HepG2 (cell line): ENCODE data around the gene HAP1. TPM values are rescaled to one million over a fixed set of nuclear protein-coding genes. Genes with fewer than 3 reads are reported as not detected.

Experiments
- ATF7 ChIP-seq, 2 experiments: fragments of 450-650 bp in 1 of 2; sonication (generic) in 1 of 2; formaldehyde crosslinking in 1 of 2; IDR thresholded peaks; 2 replicates each; pipeline versions ENCODE4 v1.4.0 to v1.6.1; 2016 to 2020; ENCODE audit warnings: antibody characterized with exemption in 1 of 2, mild to moderate bottlenecking in 1 of 2, missing genetic modification reagents in 1 of 2
- DNMT1 ChIP-seq: sonication (generic); formaldehyde crosslinking; IDR thresholded peaks from 2 replicates; pipeline ENCODE4 v1.5.1; 2020; ENCODE audit warnings: mild to moderate bottlenecking, missing genetic modification reagents
- KLF11 ChIP-seq: IDR thresholded peaks from 2 replicates; pipeline ENCODE4 v1.6.1; 2016; ENCODE audit warnings: missing compliant biosample characterization
- MAF1 ChIP-seq: sonication (generic); formaldehyde crosslinking; IDR thresholded peaks from 2 replicates; pipeline ENCODE4 v1.5.0; 2020; ENCODE audit warnings: missing genetic modification reagents, borderline replicate concordance
- PRMT3 ChIP-seq: sonication (generic); formaldehyde crosslinking; IDR thresholded peaks from 2 replicates; pipeline ENCODE4 v1.8.1; 2022; ENCODE audit warnings: low read depth, mild to moderate bottlenecking, moderate library complexity, missing genetic modification reagents, borderline replicate concordance
- SP4 ChIP-seq: sonication (generic); formaldehyde crosslinking; IDR thresholded peaks from 2 replicates; pipeline ENCODE4 v1.8.1; 2023; ENCODE audit warnings: mild to moderate bottlenecking, missing genetic modification reagents
- TSC22D2 ChIP-seq: sonication (generic); formaldehyde crosslinking; IDR thresholded peaks from 2 replicates; pipeline ENCODE4 v1.5.1; 2020; ENCODE audit warnings: missing genetic modification reagents, mild to moderate bottlenecking, borderline replicate concordance
- ZNF589 ChIP-seq: sonication (generic); formaldehyde crosslinking; conservative IDR thresholded peaks from 2 replicates; pipeline ENCODE4 v1.8.0; 2022; ENCODE audit warnings: mild to moderate bottlenecking, moderate library complexity, missing genetic modification reagents
- ZNF670 ChIP-seq: sonication (generic); formaldehyde crosslinking; IDR thresholded peaks from 2 replicates; pipeline ENCODE4 v1.8.0; 2022; ENCODE audit warnings: mild to moderate bottlenecking, missing genetic modification reagents, borderline replicate concordance
- ZNF766 ChIP-seq: sonication (generic); formaldehyde crosslinking; IDR thresholded peaks from 2 replicates; pipeline ENCODE4 v1.5.0; 2020; ENCODE audit warnings: missing genetic modification reagents, borderline replicate concordance
- ZNF83 ChIP-seq: sonication (generic); formaldehyde crosslinking; IDR thresholded peaks from 2 replicates; pipeline ENCODE4 v1.4.0; 2020; ENCODE audit warnings: missing genetic modification reagents, mild to moderate bottlenecking, borderline replicate concordance
- polyA plus RNA-seq, 8 experiments: library from polyadenylated mRNA; depleted of rRNA in 3 of 8; stranded (reverse) in 7 of 8; unstranded in 1 of 8; fragments of >200 nt; fragmentation: Illumina TruSeq in 4 of 8; extraction: Trizol in 4 of 8; gene quantifications; 2 replicates each; pipeline versions ENCODE4 v1.2.1 to v1.2.3, GENCODE V29; 2011 to 2016; ENCODE audit warnings: low read depth in 4 of 8, missing spikeins in 1 of 8, mixed read lengths in 1 of 8; ENCODE audit not compliant: insufficient read depth in 1 of 8
- total RNA-seq, 5 experiments: library from RNA; depleted of rRNA; stranded (reverse); fragments of >200 nt; fragmentation: Illumina TruSeq; extraction: Trizol; gene quantifications; 2 replicates each; pipeline ENCODE4 v1.2.3, GENCODE V29; 2016; ENCODE audit warnings: low read depth in 1 of 5
- TF ChIP-seq, protein P1 (sequence below): IDR thresholded peaks from 2 replicates; pipeline ENCODE4 v1.6.1; 2016; ENCODE audit warnings: missing compliant biosample characterization, missing genetic modification reagents, borderline replicate concordance
- TF ChIP-seq, protein P2 (sequence below): sonication (generic); formaldehyde crosslinking; IDR thresholded peaks from 2 replicates; pipeline ENCODE4 v1.4.0; 2020; ENCODE audit warnings: low read depth, mild to moderate bottlenecking, missing genetic modification reagents
- TF ChIP-seq, protein P3 (sequence below): sonication (generic); formaldehyde crosslinking; IDR thresholded peaks from 2 replicates; pipeline ENCODE4 v1.5.0; 2020; ENCODE audit warnings: mild to moderate bottlenecking, missing genetic modification reagents, moderate library complexity
- TF ChIP-seq, protein P4 (sequence below): sonication (generic); formaldehyde crosslinking; IDR thresholded peaks from 2 replicates; pipeline ENCODE4 v1.5.1; 2020; ENCODE audit warnings: missing genetic modification reagents, mild to moderate bottlenecking, borderline replicate concordance
- TF ChIP-seq, protein P5 (sequence below): IDR thresholded peaks from 2 replicates; pipeline ENCODE4 v1.6.1; 2016; ENCODE audit warnings: low read depth, control low read depth
- TF ChIP-seq, protein P6 (sequence below): sonication (generic); formaldehyde crosslinking; IDR thresholded peaks from 2 replicates; pipeline ENCODE4 v1.8.0; 2022; ENCODE audit warnings: missing genetic modification reagents, mild to moderate bottlenecking, borderline replicate concordance
- TF ChIP-seq, protein P7 (sequence below): IDR thresholded peaks from 2 replicates; pipeline ENCODE4 v1.6.1; 2016; ENCODE audit warnings: mild to moderate bottlenecking

The HAP1 gene
- total and polyA plus RNA-seq, 2 of the 13 experiments (the other 11 are each of a cell fraction or from before 2014, with no cell fraction given): 0.07 TPM

DNA sequence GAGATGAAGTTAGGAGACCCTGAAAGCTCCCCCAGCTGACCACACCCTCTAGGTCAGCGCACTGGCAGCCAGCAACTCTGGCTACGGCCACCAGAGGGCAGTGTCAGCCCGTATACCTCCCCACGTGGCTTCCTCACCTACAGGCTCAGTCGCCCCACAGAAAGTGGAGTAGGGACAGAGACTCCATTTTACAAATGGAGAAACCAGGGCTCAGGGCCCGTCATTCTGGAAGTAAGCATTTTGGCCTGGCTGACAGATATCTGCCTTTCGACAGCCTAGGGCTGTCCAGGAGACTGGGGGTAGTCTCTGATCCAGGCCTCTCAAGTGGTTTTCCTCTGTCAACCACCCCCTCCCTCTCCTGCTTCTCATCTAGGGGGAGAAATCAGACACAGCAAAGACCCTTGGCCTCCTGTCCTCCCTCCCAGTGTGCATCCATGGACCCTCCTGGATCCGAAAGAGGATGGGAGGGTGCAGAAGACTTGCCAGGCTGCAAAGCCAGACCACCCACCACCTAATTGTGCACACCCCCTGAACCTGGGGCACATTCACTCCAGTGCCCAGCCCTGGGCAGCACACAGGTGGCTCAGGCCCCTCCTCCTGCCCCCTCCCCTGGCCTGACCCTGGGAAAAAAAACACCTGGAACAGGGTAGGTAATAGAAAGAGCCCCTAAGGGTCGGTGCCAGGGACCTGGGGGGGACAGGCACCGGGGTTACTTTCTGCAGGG lies 3.8 kb upstream of the HAP1 start (continued):
- no peak for TF ChIP-seq ZNF670 (CRISPR knock-in tag)
- TF ChIP-seq, protein P1, sequence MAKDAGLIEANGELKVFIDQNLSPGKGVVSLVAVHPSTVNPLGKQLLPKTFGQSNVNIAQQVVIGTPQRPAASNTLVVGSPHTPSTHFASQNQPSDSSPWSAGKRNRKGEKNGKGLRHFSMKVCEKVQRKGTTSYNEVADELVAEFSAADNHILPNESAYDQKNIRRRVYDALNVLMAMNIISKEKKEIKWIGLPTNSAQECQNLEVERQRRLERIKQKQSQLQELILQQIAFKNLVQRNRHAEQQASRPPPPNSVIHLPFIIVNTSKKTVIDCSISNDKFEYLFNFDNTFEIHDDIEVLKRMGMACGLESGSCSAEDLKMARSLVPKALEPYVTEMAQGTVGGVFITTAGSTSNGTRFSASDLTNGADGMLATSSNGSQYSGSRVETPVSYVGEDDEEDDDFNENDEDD (CRISPR knock-in tag): peak; percentile 61; the same call in 1 of the 2 replicates
- TF ChIP-seq, protein P2, sequence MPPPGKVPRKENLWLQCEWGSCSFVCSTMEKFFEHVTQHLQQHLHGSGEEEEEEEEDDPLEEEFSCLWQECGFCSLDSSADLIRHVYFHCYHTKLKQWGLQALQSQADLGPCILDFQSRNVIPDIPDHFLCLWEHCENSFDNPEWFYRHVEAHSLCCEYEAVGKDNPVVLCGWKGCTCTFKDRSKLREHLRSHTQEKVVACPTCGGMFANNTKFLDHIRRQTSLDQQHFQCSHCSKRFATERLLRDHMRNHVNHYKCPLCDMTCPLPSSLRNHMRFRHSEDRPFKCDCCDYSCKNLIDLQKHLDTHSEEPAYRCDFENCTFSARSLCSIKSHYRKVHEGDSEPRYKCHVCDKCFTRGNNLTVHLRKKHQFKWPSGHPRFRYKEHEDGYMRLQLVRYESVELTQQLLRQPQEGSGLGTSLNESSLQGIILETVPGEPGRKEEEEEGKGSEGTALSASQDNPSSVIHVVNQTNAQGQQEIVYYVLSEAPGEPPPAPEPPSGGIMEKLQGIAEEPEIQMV (CRISPR knock-in tag): peak; percentile 78; the same call in 1 of the 2 replicates
- TF ChIP-seq TSC22D2 (CRISPR knock-in tag): peak; percentile 12; the same call in 1 of the 2 replicates
- no peak for TF ChIP-seq MAF1
- TF ChIP-seq, protein P3, sequence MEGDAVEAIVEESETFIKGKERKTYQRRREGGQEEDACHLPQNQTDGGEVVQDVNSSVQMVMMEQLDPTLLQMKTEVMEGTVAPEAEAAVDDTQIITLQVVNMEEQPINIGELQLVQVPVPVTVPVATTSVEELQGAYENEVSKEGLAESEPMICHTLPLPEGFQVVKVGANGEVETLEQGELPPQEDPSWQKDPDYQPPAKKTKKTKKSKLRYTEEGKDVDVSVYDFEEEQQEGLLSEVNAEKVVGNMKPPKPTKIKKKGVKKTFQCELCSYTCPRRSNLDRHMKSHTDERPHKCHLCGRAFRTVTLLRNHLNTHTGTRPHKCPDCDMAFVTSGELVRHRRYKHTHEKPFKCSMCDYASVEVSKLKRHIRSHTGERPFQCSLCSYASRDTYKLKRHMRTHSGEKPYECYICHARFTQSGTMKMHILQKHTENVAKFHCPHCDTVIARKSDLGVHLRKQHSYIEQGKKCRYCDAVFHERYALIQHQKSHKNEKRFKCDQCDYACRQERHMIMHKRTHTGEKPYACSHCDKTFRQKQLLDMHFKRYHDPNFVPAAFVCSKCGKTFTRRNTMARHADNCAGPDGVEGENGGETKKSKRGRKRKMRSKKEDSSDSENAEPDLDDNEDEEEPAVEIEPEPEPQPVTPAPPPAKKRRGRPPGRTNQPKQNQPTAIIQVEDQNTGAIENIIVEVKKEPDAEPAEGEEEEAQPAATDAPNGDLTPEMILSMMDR (CRISPR knock-in tag): peak; percentile 99
- TF ChIP-seq, protein P4, sequence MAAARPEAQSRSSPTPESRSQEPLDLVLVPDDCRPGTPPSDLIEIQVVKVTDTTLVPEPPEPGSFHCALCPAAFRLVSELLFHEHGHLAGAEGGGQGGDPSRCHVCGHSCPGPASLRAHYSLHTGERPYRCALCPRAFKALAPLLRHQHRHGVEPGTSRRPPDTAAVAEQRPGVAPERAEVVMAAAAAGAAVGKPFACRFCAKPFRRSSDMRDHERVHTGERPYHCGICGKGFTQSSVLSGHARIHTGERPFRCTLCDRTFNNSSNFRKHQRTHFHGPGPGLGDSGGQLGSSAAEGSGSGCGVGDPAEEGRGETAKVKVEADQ (CRISPR knock-in tag): peak; percentile 88; the same call in 1 of the 2 replicates
- no peak for TF ChIP-seq SP4
- no peak for TF ChIP-seq ATF7 (IDR thresholded peaks at IDR 0.05)
- TF ChIP-seq ATF7 (CRISPR knock-in tag; IDR thresholded peaks at IDR 0.05): no peak
- TF ChIP-seq KLF11 (CRISPR knock-in tag): peak; percentile 72; the same call in 1 of the 2 replicates
- TF ChIP-seq, protein P5, sequence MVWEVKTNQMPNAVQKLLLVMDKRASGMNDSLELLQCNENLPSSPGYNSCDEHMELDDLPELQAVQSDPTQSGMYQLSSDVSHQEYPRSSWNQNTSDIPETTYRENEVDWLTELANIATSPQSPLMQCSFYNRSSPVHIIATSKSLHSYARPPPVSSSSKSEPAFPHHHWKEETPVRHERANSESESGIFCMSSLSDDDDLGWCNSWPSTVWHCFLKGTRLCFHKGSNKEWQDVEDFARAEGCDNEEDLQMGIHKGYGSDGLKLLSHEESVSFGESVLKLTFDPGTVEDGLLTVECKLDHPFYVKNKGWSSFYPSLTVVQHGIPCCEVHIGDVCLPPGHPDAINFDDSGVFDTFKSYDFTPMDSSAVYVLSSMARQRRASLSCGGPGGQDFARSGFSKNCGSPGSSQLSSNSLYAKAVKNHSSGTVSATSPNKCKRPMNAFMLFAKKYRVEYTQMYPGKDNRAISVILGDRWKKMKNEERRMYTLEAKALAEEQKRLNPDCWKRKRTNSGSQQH (CRISPR knock-in tag): peak; percentile 69; the same call in 1 of the 2 replicates
- TF ChIP-seq ZNF83 (CRISPR knock-in tag): no peak
- TF ChIP-seq, protein P6, sequence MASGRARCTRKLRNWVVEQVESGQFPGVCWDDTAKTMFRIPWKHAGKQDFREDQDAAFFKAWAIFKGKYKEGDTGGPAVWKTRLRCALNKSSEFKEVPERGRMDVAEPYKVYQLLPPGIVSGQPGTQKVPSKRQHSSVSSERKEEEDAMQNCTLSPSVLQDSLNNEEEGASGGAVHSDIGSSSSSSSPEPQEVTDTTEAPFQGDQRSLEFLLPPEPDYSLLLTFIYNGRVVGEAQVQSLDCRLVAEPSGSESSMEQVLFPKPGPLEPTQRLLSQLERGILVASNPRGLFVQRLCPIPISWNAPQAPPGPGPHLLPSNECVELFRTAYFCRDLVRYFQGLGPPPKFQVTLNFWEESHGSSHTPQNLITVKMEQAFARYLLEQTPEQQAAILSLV (CRISPR knock-in tag): no peak; the same call in 1 of the 2 replicates
- TF ChIP-seq ZNF766 (CRISPR knock-in tag): no peak
- TF ChIP-seq ZNF589 (CRISPR knock-in tag): no peak
- no peak for TF ChIP-seq PRMT3 (CRISPR knock-in tag)
- TF ChIP-seq, protein P7, sequence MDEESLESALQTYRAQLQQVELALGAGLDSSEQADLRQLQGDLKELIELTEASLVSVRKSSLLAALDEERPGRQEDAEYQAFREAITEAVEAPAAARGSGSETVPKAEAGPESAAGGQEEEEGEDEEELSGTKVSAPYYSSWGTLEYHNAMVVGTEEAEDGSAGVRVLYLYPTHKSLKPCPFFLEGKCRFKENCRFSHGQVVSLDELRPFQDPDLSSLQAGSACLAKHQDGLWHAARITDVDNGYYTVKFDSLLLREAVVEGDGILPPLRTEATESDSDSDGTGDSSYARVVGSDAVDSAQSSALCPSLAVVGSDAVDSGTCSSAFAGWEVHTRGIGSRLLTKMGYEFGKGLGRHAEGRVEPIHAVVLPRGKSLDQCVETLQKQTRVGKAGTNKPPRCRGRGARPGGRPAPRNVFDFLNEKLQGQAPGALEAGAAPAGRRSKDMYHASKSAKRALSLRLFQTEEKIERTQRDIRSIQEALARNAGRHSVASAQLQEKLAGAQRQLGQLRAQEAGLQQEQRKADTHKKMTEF: peak; percentile 75
- peak; percentile 50; the same call in 1 of the 2 replicates for TF ChIP-seq DNMT1 (CRISPR knock-in tag)
